HG02938 (cell line): ENCODE data around the gene FDXACB1.

ENCODE experiments used
- ATAC-seq: cut with Tn5 transposase; IDR thresholded peaks from one replicate; pipeline ENCODE4 v1.9.1; 2021; ENCODE audit warnings: mild to moderate bottlenecking, moderate library complexity; ENCODE audit not compliant: unreplicated experiment

FDXACB1 gene

DNA sequence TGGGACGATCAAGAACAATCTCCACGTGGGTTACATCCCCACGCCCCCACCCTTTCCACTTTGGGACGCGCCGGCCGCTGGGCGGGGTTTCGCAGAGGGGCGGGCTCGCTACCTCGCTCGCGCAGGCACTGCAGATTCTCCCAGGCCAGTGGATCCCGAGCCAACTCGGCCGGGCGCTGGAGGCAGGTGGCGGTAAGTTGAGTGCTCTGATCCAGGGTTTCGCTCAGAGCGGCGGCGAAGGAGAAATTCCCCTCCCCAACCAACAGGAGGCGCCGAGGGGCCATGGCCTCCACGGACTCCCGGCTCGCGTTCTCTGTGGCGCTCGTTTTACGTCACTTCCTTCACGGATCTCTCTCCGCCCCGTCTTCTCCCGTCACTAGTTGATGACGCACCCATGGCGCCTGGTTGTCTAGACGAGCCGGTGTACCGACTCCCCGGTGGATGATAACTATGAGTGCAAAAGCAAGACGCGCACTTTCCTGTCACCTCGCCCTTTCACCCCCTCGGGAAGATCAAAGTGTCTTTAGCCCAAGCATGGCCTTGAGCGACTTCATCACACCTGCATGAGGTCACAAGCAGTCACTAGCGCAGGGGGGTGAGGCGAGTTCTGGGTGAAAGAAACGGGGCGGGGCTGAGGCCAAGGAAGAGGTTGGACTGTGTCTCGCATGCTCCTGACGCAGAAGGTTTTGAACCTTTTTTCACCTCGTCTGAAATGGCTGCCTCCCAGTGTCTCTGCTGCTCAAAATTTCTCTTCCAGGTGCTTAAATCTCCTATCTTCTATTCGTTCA, at the start of gene FDXACB1, which contains the start of gene CFAP68:
FDXACB1 (minus strand) TSS at position 317 of the 788 bp plus-strand sequence; CDS start at position 284, 33 bp downstream.
CFAP68 (plus strand) TSS at position 693 of the 788 bp plus-strand sequence; CDS start at position 713, 20 bp downstream.
- peak; percentile 90 for ATAC-seq

- ATAC-seq = peak; percentile 86
Observed at GRCh38 chr11:111926505-111927391, 47.8 kb upstream of the FDXACB1 start.

GRCh38 chr11:111925953-111926352, 47.0 kb upstream of the FDXACB1 start:
- ATAC-seq = no peak

DNA sequence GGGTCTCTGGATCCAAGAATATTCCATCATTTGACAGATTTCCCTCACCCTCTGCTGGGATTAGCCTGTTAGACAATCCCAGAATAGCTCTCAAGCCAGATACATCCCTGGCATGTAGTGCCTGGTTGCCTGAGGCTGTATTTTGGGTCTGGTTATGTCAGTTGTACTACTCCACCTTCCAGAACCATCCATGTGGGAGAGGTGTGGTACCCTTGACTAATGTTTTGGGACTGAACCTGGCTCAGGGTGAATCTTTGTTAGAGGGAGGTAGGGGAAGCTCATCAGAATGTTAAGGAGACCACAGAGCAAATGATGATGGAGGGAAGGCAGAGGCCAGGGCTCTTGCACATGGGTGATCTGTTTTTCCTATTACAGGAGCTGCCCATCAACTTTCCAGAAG, 45.0 kb upstream of the FDXACB1 start:
- no peak for ATAC-seq

GRCh38 chr11:111923351-111923788, 44.4 kb upstream of the FDXACB1 start:
- no peak for ATAC-seq

DNA sequence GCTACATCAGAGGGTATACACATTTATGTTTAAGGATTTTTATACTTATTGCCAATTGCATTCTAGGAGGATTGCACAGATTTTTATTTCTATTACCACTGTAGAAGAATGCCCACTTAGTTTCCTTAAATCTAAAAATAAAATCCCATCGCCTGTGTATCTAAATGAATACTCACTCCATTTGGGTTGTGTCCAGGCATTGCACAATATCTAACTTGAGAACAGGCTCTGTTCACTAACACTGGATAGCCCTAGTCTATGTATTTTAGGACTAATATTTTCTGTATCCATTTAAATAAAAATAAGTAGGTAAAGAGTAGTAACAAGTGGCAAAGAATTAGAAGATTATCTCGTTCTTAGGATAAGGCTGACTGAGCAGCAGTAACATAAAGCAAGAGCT, 43.8 kb upstream of the FDXACB1 start:
- no peak for ATAC-seq

DNA sequence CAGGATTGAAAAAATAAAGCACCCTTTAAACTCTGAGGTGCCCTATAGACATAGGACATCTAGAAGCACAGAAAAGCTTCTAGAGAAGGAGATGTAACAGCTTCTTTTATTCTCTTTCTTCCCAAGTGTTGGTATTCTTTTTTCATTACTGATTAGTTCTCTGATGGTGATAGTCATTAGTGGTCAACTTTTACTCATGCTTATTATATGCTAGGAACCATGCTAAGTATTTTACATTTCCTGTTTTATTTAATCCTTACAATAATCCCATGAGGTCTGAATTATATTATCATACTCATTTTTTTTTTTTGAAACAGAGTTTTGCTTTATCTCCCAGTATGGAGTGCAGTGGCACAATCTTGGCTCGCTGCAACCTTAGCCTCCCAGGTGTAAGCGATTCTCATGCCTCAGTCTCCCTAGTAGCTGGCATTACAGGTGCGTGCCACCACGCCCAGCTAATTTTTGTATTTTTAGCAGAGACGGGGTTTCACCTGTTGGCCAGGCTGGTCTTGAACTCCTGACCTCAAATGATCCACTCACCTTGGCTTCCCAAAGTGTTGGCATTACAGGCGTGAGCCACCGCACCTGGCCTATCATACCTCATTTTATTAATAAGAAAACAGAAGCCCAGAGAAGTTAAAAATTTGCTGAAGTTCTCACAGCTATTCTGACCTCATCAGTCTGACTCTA, 42.7 kb upstream of the FDXACB1 start:
- ATAC-seq = no peak

GRCh38 chr11:111920908-111921307, 41.9 kb upstream of the FDXACB1 start:
- no peak for ATAC-seq

DNA sequence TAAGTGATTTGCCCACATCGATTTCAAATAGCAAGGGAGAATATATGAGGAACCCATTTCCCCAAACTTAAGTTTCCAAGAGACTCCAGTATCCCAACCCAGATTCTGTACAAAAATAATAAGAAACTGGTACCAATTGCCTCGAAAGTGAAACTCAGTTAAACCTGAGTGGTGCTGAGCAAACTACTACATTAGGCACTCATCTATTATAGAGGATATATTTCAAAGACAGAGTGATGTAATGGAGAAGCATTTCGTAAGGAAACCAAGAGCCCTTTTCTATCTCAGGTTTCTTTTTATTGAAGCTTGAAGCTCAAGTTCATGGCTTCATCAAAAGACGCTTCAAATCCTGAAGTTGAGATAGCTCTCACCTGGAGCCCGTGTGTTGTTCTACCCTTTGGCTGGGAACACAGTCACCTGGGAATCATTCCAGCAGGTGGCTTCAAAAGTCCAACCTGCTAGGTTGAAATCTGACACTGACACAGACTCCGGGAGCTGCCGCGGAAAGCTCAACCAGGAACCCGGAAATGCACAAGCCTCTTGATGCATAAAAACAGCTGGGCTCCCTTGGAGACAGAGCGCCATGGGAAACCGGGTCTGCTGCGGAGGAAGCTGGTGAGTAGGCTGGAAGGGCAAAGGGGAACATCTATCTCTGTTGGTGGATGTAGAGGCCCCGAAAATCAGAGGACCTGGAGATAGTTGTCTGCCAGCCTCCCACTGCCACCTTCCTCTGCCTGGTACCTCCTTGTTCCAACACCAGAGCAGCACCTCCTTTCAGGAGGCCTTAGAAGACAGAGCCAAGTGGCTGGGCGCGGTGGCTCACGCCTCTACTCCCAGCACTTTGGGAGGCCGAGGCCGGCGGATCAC, 39.7 kb upstream of the FDXACB1 start, which contains the start of gene C11orf52:
C11orf52 (plus strand) TSS at position 524 of the 867 bp plus-strand sequence; CDS start at position 584, 60 bp downstream.
- no peak for ATAC-seq

DNA sequence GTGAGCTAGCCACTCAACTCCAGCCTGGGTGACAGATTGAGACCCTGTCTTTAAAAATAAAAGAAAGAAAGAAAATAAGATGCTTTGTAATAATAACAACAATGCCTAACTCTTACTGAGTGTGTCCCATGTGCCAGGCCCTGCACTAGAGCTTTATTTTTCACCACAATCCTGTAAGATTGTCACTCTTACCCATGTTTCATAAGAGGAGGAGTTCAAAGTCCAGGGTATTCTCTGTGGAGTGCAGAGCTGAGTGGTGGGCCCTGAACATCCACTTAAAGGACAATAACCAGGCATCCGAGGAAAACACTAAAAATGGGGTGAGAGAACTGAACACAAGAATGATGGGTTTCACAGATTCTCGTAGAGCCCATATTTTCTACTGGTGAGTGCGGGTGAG, 38.8 kb upstream of the FDXACB1 start:
- no peak for ATAC-seq

- no peak for ATAC-seq
Observed at GRCh38 chr11:111917312-111917711, 38.3 kb upstream of the FDXACB1 start.

DNA sequence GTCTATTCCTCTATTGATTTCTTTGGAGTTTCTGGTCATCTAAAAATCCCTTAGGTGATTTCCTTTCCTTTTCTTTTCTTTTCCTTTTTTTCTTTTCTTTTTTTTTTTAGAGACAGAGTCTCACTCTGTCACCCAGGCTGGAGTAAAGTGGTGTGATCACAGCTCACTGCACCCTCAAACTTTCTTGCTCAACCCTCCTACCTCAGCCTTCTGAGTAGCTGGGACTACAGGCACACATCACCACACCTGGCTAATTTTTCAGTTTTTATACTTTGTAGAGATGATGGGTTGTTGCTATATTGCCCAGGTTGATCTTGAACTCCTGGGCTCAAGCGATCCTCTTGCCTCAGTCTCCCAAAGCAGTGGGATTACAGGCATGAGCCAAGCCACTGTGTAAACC, 37.8 kb upstream of the FDXACB1 start:
- ATAC-seq = no peak

- no peak for ATAC-seq
Observed at GRCh38 chr11:111913997-111914396, 35.0 kb upstream of the FDXACB1 start.

GRCh38 chr11:111913031-111913861, 34.3 kb upstream of the FDXACB1 start:
- no peak for ATAC-seq

GRCh38 chr11:111912535-111912934, 33.6 kb upstream of the FDXACB1 start, which contains the start of gene HSPB2:
TSS of gene HSPB2 (plus strand) at chr11:111912734. CDS start at chr11:111912830, 96 bp downstream.
- no peak for ATAC-seq

DNA sequence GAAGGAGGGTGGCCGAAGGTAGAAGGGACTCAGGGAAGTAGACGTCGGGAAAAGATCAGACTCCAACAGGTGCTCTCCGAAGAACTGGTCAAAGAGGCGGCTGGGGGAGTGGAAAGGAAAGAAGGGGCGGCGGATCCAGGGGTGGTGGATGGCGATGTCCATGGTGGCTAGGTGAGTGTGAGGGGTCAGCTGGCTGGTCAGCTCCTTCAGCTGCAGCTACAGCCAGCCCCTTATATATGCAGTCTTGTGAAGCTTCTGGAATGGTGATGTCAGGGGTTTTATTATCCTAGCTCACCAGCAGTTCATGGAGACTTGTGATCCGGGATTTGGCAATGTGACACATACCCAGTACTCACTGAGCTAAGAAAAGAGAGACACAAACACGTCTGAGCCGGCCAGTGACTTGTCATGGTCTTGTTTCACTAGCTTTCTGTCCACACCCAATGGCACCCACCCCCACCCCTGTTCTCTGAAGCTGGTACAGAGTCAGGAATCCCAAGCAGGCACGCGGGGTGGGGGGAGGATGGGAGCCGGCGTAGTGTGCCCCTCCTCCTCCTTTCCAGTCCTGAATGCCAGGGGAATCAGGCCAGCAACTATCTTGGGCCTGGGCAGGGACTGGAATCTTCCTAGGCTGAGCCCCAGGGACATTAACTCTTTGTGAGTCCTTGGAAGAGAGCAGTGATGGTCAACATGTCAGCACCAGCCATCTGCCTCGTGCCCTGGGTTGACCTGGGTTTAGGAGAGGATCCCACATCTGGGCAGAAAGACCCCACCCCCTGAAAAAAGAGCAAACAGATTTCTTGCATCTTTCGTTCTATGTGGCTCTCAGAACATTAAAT, 32.8 kb upstream of the FDXACB1 start, which contains the start of gene CRYAB:
CRYAB (minus strand) TSS at position 208 of the 839 bp plus-strand sequence; CDS start at position 162, 46 bp downstream.
- no peak for ATAC-seq

DNA sequence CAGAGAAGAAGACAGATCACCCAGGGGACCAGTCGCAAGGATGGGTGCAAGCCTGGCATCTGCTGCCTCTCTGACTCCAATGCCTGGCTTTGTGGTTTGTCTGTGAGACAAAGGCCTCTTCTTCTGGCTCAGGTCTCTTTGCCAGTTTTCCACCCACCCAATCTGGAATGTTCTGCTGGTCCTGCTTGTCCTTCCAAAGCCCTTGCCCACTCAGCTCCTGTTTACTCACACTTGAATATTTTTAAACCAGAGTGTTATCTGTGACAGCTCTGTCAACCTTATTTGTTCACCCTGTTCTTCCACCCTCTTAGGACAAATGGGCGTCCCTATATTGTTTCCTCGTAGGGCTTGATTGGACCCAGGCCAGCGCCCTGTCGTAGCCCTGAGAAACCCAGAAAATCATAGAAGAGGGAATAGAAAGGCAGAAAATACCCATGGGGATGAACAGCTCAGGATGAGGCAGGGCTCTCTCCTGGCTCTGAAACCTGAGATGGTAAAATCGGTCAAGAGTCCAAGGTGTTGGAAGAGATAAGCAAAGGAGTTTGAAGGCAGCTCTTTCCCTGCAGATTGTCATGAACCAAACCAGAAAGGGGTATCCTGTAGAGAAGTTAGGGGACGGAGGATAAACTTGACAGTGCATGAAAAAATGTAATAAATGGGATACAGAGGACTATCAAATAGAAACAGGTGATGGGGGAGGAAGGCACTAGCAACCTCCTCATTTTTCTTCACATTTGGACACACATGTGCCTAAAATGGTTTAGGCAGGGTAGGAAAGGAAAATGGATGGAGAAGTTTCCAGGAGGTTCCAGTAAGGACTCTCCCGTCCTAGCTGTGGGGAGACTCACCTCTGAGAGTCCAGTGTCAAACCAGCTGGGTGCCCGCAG, 32.0 kb upstream of the FDXACB1 start:
- no peak for ATAC-seq
